H4 (cell line): Measurements from ENCODE around the gene CA7. TPM values are rescaled to one million over a fixed set of nuclear protein-coding genes. Genes with fewer than 3 reads are reported as not detected.
A peak's percentile ranks its signal among the peaks of the same experiment; 100 is the strongest.

Experiments used
- DNase-seq: peaks from one replicate; pipeline ENCODE4 v3.0.0-alpha.2; 2015; ENCODE audit warnings: low spot score
- total RNA-seq: library from RNA; depleted of rRNA; stranded (reverse); fragments of >200 nt; shearing (Covaris generic); gene quantifications from 2 replicates; pipeline ENCODE4 v1.2.3, GENCODE V29; 2014; rRNA removed

The CA7 gene
- not detected in 2 replicates for total RNA-seq

GRCh38 chr16:66844342-66845079 is at the start of gene CA7:
Gene CA7 (plus strand): TSS chr16:66844414. CDS start chr16:66844488, 74 bp downstream.
- DNase-seq, result no peak

- DNase-seq, result no peak
Measured at GRCh38 chr16:66798161-66798560, 46.1 kb upstream of the CA7 start.

- DNase-seq, result no peak
Measured at GRCh38 chr16:66800856-66801255, 43.4 kb upstream of the CA7 start.

- no peak for DNase-seq
Measured at GRCh38 chr16:66801320-66802105, 42.7 kb upstream of the CA7 start, which contains the start of gene TERB1. Gene TERB1 (minus strand): TSS chr16:66801584. CDS start chr16:66796798, 4,786 bp downstream.

GRCh38 chr16:66802159-66802558 is 42.1 kb upstream of the CA7 start:
- no peak for DNase-seq

GRCh38 chr16:66809765-66810164 is 34.4 kb upstream of the CA7 start:
- no peak for DNase-seq

GRCh38 chr16:66810391-66810790 is 33.8 kb upstream of the CA7 start:
- DNase-seq, result no peak

- no peak for DNase-seq
Measured at GRCh38 chr16:66811043-66811442, 33.2 kb upstream of the CA7 start.

- DNase-seq, result no peak
Measured at GRCh38 chr16:66814734-66815133, 29.5 kb upstream of the CA7 start.

- DNase-seq, result no peak
Measured at GRCh38 chr16:66824006-66824405, 20.2 kb upstream of the CA7 start.

GRCh38 chr16:66830422-66831404 is 13.5 kb upstream of the CA7 start, which contains the start of gene NAE1:
Gene NAE1 (minus strand): TSS chr16:66830976. CDS start chr16:66830899, 77 bp downstream.
- peak; percentile 77 for DNase-seq

GRCh38 chr16:66832190-66832589 is 12.0 kb upstream of the CA7 start:
- no peak for DNase-seq

GRCh38 chr16:66832661-66833305 is 11.4 kb upstream of the CA7 start:
- DNase-seq, result peak; percentile 39

- DNase-seq, result no peak
Measured at GRCh38 chr16:66834746-66835145, 9.5 kb upstream of the CA7 start.

- DNase-seq, result no peak
Measured at GRCh38 chr16:66840883-66841282, 3.3 kb upstream of the CA7 start.

- DNase-seq, result no peak
Measured at GRCh38 chr16:66841366-66841765, 2.8 kb upstream of the CA7 start.

GRCh38 chr16:66842765-66843164 is 1.4 kb upstream of the CA7 start:
- no peak for DNase-seq

- no peak for DNase-seq
Measured at GRCh38 chr16:66843191-66843590, 1.0 kb upstream of the CA7 start.

- no peak for DNase-seq
Measured at GRCh38 chr16:66844009-66844341, 239 bp upstream of the CA7 start.

GRCh38 chr16:66845080-66845410 is 831 bp downstream of the CA7 start:
- no peak for DNase-seq

GRCh38 chr16:66845791-66846221 is 1.6 kb downstream of the CA7 start:
- no peak for DNase-seq
